GM12801 (cell line): ENCODE results near the gene ARHGAP10.

Experiments
- TF ChIP-seq, protein P1 (sequence below): IDR thresholded peaks from one replicate; pipeline ENCODE4 v1.5.1; 2011; ENCODE audit warnings: control low read depth; ENCODE audit not compliant: insufficient read length; ENCODE audit errors: extremely low read depth

The ARHGAP10 gene

DNA sequence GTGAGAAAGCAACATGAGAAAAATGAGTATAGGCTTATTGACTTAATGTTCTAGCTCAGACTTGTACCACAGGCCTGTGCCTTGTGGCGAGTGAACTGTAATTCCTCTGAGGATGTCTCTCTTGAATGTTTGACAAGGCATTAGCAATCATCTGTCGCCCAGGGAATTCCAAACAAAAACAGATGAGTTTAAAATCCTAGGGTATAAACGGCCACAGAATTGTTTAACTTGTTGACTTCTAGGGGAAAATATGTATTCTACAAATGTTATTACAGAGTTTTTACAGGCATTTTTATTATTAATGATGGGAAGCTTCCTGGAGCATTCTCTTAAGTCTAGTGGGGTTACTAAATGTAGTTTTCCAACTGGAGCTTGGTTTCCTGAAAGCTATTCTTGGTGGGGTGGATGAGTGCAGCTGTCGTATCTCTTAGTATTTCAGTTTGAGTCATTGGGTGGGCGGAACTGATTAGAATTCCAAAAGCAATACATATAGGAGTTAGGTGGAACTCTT is 40.6 kb downstream of the ARHGAP10 start:
- TF ChIP-seq, protein P1, sequence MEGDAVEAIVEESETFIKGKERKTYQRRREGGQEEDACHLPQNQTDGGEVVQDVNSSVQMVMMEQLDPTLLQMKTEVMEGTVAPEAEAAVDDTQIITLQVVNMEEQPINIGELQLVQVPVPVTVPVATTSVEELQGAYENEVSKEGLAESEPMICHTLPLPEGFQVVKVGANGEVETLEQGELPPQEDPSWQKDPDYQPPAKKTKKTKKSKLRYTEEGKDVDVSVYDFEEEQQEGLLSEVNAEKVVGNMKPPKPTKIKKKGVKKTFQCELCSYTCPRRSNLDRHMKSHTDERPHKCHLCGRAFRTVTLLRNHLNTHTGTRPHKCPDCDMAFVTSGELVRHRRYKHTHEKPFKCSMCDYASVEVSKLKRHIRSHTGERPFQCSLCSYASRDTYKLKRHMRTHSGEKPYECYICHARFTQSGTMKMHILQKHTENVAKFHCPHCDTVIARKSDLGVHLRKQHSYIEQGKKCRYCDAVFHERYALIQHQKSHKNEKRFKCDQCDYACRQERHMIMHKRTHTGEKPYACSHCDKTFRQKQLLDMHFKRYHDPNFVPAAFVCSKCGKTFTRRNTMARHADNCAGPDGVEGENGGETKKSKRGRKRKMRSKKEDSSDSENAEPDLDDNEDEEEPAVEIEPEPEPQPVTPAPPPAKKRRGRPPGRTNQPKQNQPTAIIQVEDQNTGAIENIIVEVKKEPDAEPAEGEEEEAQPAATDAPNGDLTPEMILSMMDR, result no peak

DNA sequence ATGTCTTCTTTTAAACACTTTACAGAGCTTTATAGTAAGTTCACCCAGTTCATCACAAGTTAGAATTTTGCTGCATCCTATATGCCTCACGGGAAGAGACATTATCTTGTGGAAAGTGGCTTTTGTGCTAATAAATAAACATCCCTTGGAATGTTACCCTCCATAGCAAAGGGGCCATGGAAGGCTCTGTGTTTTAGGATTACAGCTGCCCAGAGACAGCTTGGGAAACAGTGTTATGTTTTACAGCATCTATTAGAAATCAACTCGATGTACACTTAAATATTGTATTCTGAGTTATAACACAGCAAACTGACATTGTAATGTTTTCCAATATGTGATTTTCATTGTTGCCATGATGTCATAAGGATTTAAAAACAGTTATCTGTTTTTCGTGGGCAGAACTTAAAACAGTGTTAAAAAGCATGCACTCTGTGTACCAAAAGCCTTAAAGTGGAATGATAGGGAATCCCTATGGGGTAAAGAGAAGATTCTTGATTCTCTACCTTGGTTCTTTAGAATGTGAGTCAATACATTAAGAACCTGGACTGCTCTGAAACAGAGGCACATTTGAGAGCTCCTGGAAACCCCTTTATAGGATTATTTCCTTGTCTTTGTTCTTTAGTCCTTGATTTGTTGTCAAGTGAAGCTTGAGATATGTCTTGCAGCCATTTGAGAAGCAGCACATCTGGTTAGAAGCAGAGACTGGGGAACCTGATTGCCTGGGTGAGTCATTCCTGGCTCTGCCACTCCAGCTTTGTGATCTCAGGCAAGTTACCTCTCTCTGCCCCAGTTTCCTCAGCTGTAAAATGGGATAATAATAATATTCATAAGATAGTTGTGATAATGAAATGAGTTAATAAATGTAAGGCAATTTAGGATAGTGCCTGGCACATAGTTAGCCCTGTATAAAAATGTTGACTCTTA is 41.6 kb downstream of the ARHGAP10 start:
- TF ChIP-seq, protein P1, result no peak

DNA sequence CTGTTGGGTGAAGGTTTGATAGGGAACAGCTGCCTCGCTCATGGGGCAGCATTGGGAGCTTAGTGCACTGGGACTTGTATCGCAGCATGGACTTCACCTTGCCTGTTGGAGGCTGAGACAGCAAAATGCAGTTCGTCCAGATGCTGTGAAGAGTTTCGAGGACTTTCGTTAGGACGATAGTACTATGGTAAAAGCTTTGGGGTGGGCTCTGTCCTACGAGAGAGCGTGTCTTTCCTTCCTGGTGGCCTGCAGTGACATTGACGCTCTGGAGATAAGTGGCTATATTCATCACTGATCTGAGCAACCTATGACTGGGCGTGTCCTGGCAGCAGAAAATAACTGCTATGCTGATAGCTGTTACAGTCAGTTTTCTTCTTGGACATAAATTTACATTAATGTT is 44.8 kb downstream of the ARHGAP10 start:
- TF ChIP-seq, protein P1, result no peak

GRCh38 chr4:147777456-147778091 is 45.7 kb downstream of the ARHGAP10 start:
- TF ChIP-seq, protein P1, result no peak

DNA sequence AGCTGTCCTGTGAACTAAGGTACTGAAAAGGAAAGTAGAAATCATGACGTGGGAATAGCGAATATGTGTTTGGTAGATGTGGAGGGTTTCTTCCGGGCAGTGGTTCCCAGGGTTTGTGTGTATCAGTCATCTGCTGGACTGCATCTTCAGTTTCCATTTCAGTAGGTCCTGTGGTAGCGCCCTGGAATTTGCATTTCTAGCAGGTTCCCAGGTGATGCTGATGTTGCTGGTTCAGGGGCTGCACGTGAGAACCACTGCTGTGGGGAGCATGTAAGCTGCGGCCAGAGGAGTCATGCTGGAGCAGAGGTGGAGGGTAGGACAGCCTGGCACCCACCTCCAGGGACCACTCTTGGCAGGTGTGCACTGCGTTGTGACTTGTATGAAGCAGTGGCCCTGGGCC is 47.1 kb downstream of the ARHGAP10 start:
- TF ChIP-seq, protein P1, result no peak

GRCh38 chr4:147779451-147779850 is 47.6 kb downstream of the ARHGAP10 start:
- TF ChIP-seq, protein P1, result no peak

DNA sequence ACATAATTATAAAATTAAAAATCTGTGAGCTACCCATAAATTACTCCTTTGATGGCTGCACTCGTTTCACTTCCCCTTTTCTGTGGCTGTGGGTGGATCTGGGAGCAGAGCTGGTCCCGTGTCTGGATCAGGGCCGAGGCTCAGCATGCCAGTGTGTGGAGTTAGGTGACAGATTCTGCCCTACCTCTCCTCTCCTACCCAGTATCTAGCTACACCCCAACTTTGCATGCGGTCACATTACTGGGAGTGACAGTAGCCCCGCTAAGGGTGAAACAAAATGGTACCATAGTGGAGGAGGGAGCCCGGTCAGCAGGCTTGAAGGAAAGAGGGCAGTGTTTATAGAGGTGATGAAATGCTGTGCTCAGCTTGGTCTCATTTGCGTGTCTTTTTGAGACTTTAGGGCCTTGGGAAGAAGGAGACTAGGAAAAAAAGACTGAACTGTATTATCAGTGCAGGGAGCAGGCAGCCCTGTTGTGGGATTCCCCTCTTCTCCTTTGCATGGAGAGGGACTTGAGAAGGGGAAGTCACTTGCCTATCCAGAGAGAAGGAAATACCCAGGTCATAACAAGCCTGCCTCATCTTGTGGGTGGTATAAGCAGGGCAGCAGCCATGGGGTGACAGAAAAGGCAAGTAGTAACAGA is 48.4 kb downstream of the ARHGAP10 start:
- TF ChIP-seq, protein P1, result no peak
